VCaP (cell line): ENCODE measurements around the gene CFAP141.

ENCODE experiments used
- H3K27ac ChIP-seq: fragments of 450-650 bp; 2 replicates; pipeline ENCODE4 v1.5.1; 2017
- TF ChIP-seq, protein P1 (sequence below): fragments of 450-650 bp; conservative IDR thresholded peaks from 2 replicates; pipeline ENCODE4 v1.5.1; 2017; ENCODE audit warnings: mild to moderate bottlenecking, moderate library complexity

CFAP141 gene

GRCh38 chr1:154186177-154186576 lies 20.0 kb downstream of the CFAP141 start:
- TF ChIP-seq, protein P1, sequence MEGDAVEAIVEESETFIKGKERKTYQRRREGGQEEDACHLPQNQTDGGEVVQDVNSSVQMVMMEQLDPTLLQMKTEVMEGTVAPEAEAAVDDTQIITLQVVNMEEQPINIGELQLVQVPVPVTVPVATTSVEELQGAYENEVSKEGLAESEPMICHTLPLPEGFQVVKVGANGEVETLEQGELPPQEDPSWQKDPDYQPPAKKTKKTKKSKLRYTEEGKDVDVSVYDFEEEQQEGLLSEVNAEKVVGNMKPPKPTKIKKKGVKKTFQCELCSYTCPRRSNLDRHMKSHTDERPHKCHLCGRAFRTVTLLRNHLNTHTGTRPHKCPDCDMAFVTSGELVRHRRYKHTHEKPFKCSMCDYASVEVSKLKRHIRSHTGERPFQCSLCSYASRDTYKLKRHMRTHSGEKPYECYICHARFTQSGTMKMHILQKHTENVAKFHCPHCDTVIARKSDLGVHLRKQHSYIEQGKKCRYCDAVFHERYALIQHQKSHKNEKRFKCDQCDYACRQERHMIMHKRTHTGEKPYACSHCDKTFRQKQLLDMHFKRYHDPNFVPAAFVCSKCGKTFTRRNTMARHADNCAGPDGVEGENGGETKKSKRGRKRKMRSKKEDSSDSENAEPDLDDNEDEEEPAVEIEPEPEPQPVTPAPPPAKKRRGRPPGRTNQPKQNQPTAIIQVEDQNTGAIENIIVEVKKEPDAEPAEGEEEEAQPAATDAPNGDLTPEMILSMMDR, result peak; percentile 81
- H3K27ac ChIP-seq, result peak overlapping the region; percentile 87

DNA sequence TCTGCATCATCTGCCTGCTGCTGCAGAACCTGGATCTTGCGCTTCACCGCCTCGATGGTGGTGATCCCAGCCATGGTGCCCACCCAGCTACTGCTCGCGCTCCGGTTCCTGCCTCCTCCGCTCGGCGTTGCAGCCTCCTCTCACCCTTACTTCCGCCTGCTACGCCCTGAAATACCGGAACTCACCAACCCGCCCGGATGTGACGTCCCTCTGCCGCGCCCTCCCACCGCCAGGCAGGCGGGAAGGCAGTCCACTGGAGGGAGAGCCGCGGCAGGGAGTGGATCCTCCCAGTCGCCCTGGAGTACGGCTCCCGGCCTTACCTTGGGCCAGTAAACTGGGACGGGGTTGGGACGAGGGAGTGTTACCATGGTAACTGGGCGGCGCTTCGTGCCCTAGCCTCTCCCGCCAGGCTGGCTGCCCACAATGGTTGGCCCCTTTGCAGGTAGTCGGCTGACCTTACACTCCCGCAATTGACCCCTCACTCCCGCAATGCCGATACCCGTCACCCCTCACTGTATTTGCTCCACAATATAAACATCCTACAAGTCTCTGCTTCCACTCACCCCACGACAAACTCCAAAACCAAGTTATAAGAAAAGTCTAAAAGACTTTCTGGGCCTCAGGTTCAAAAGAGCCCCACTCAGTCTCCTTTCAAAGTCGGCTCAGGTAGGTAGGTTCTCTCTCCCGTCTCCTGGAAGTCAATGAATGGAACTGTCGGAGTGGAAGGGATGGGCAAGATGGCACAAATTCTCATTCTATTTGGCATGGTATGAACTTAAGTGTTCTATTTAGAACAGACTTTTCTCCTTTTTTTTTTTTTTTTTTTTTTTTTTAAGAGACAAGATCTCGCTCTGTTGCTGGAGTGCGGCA lies 22.9 kb downstream of the CFAP141 start:
- TF ChIP-seq, protein P1, result no peak
- H3K27ac ChIP-seq, result peak overlapping the region; percentile 87

- H3K27ac ChIP-seq, result peak overlapping the region; percentile 87
- TF ChIP-seq, protein P1, result no peak
Observed at GRCh38 chr1:154182344-154183045, 23.6 kb downstream of the CFAP141 start.

DNA sequence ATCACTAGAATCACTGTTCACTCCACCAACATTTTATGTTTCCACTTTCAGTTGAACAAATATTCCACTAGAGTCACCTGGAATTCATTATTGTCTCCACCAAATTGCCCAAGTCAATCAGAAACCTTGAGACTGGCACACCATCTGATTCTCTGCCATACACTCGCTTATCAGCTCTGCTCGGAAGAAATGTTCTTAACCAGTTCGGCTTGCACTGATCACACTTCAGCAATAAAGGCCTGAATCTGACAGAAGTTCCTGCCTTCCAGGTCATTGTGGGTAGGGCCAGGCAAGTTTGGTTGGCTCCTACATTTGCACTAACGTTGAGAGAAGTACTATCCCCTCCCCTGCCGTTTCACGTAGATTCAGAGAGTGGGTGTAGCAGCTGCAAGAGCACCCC lies 24.2 kb downstream of the CFAP141 start:
- peak overlapping the region; percentile 87 for H3K27ac ChIP-seq
- TF ChIP-seq, protein P1, result no peak

DNA sequence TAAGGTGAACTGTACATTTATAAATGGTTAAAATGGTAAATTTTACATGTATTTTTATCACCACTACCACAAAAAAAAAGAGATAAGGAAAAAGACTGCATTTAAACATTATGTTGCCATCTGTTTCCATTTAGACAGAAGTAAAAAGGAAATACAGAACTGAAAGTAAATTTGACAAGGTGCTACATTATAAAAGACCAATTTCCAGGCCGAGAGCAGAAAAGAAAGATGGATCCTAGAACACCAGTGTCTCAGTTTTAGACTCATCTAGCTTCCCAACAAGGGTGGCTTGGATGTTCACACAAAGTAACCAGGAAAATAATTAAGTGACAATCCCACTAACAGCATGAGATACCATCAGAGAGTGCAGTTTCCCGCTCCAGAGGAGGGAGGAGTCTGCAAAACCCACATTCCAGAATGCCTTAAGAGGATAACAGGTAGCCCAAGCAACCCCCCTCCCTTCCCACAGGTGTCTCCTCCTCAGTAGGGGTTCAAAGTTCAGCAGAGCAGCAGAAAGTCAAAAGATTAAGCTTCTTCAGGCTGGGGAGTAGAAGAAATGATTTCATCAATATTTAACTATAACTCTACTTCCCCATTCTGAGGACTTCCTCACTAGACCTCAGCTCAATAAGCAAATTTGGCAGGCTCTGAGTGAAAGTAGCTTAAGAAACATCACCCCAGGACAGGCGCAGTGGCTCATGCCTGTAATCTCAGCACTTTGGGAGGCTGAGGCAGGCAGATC lies 26.0 kb downstream of the CFAP141 start:
- peak overlapping the region; percentile 87; the same call in 1 of the 2 replicates for H3K27ac ChIP-seq
- TF ChIP-seq, protein P1, result no peak

DNA sequence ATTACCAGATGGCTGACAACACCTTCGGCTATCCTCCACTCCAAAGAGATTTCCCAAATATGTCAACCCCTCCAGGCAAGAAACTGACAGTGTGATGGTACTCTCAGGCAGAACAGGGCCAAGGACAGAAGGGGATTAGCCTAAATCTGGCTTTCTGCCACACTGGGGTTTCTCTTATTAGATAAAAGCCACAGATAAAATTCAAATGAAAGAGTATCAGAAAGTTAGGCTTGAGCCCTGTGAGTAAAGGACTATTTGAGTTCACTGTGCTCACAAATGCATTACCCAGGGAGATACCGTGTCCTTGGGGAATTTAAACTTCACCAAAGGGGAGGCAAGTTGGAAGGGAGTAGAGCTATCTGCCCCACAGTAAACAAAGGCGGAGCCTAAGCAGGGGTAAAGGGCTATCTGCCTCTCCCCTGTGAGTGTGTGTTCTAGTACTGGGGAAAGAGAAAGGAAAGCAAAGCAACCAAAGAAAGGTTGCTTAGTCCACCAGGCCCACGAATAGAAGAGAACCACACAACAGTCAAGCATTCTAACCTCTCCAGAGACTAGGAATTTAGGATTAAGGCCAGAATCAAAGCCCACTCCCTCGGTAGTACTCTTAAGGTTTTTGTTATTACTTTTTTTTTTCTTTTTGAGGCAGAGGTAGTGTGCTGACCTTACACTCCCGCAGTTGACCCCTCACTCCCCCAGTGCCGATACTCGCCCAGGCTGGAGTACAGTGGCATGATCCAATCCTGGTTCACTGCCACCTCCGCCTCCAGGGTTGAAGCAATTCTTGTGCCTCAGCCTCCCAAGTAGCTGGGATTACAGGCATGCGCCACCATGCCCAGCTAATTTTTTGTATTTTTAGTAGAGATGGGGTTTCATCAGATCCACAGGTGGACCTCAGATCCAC lies 27.0 kb downstream of the CFAP141 start:
- TF ChIP-seq, protein P1, result no peak
- H3K27ac ChIP-seq, result peak overlapping the region; percentile 87; the same call in 1 of the 2 replicates
